Endometrial microvascular endothelial cells (primary cell): ENCODE measurements around the gene TAGLN. TPM values are rescaled to one million over a fixed set of nuclear protein-coding genes. Genes with fewer than 3 reads are reported as not detected.

Experiments used
- in situ Hi-C: cut with HindIII; loops from 2 replicates; pipeline ENCODE4 v1.10.0; 2017; ENCODE audit warnings: low sequenced_read_pairs, low pct_unique_long_range_greater_than_20kb; ENCODE audit errors: inconsistent ontology term
- total RNA-seq: library from RNA; depleted of rRNA; stranded (reverse); fragments of >200 nt; gene quantifications from one replicate; pipeline ENCODE4 v1.2.3, GENCODE V29; 2015; ENCODE audit errors: inconsistent ontology term

TAGLN gene
- total RNA-seq, 1 donor from 2014 or later, result 110 TPM

- in situ Hi-C loops, result no loop called here
Measured at GRCh38 chr11:117191680-117192400, 7.3 kb upstream of the TAGLN start.

- in situ Hi-C loops, result no loop called here
Measured at GRCh38 chr11:117192401-117192875, 6.7 kb upstream of the TAGLN start.

GRCh38 chr11:117193130-117194020 is 5.8 kb upstream of the TAGLN start:
- in situ Hi-C loops, result no loop called here

GRCh38 chr11:117194267-117194666 is 4.9 kb upstream of the TAGLN start:
- in situ Hi-C loops, result no loop called here

GRCh38 chr11:117195258-117195657 is 3.9 kb upstream of the TAGLN start:
- in situ Hi-C loops, result no loop called here

GRCh38 chr11:117195761-117196160 is 3.4 kb upstream of the TAGLN start:
- in situ Hi-C loops, result no loop called here

- in situ Hi-C loops, result no loop called here
Measured at GRCh38 chr11:117197006-117197405, 2.2 kb upstream of the TAGLN start.

- in situ Hi-C loops, result no loop called here
Measured at GRCh38 chr11:117197516-117198456, 1.4 kb upstream of the TAGLN start.

- in situ Hi-C loops, result no loop called here
Measured at GRCh38 chr11:117198613-117199012, 557 bp upstream of the TAGLN start.

GRCh38 chr11:117199916-117200812 is 994 bp downstream of the TAGLN start:
- in situ Hi-C loops, result no loop called here

- in situ Hi-C loops, result no loop called here
Measured at GRCh38 chr11:117200813-117201657, 1.9 kb downstream of the TAGLN start.

- in situ Hi-C loops, result no loop called here
Measured at GRCh38 chr11:117201658-117202305, 2.6 kb downstream of the TAGLN start.

GRCh38 chr11:117202386-117203068 is 3.4 kb downstream of the TAGLN start:
- in situ Hi-C loops, result no loop called here

GRCh38 chr11:117203069-117203407 is 3.9 kb downstream of the TAGLN start:
- in situ Hi-C loops, result no loop called here

- in situ Hi-C loops, result no loop called here
Measured at GRCh38 chr11:117204283-117205080, 5.3 kb downstream of the TAGLN start.
